ENCODE measurements around the gene CITED2. TPM values are rescaled to one million over a fixed set of nuclear protein-coding genes. Genes with fewer than 3 reads are reported as not detected.
A peak's percentile ranks its signal among the peaks of the same experiment; 100 is the strongest.

The CITED2 gene, protein sequence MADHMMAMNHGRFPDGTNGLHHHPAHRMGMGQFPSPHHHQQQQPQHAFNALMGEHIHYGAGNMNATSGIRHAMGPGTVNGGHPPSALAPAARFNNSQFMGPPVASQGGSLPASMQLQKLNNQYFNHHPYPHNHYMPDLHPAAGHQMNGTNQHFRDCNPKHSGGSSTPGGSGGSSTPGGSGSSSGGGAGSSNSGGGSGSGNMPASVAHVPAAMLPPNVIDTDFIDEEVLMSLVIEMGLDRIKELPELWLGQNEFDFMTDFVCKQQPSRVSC
- total RNA-seq = 100 to 1,000 TPM; 113 to 119 TPM

DNA sequence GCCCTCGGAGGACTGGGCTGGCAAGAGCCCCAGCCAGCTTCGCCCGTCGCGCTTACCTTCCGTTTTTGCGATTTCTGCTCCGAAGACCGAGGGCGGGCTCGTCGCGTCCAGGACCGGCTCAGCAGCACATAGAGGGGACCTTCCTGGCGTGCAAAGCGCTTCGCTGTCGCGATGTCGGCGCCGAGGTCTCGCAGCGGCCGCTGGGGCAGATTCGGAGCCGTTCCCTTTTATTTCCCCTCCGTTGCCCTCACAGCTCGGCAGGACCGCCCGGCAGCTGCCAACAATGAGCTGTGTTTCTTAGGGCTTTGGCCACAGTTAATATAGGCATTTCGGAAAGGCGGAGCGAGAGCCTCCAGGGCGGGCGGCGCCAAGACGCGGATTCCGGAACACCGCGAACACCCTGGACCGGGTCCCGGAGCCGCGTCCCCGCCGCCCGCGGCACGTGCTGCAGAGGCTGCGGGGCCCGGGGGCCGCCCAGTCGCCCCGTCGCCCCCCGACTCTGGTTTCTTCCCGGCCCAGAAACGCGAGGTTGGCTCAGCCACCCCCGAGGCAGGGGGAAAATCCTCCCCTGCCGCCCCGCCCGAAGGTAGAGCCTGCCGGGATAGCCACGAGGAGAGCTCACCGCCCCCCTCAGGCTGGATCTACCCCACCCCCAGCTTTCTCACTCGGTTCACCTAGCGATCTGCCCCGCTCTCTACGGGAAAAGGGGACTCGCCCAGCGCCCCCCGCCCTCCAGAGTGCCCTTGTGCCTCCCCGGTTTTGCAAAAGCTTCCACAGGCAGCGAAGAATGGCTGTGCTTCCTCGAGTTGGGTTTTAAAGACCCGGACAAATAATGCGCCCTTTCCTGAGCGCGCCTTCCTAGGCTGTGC is at the start of gene CITED2:
Gene CITED2, minus strand, starts transcription at position 292 of the 869 bp plus-strand sequence. CDS start 704 bp downstream, outside the sequence.
- intact Hi-C loops (cut with DNase I) = loop anchor here (5.0 to 10.0 kb wide), 5 partner anchors 158 to 1070 kb away; no protein-coding TSS in a partner anchor
- no peaks in the 10 kb centered on the region for H3K27me3 ChIP-seq
- peak within 1 kb of the TSS; percentile 97 for H3K27ac ChIP-seq
- TF ChIP-seq, protein P1, sequence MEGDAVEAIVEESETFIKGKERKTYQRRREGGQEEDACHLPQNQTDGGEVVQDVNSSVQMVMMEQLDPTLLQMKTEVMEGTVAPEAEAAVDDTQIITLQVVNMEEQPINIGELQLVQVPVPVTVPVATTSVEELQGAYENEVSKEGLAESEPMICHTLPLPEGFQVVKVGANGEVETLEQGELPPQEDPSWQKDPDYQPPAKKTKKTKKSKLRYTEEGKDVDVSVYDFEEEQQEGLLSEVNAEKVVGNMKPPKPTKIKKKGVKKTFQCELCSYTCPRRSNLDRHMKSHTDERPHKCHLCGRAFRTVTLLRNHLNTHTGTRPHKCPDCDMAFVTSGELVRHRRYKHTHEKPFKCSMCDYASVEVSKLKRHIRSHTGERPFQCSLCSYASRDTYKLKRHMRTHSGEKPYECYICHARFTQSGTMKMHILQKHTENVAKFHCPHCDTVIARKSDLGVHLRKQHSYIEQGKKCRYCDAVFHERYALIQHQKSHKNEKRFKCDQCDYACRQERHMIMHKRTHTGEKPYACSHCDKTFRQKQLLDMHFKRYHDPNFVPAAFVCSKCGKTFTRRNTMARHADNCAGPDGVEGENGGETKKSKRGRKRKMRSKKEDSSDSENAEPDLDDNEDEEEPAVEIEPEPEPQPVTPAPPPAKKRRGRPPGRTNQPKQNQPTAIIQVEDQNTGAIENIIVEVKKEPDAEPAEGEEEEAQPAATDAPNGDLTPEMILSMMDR (IDR thresholded peaks at IDR 0.05) = no peak
- H3K4me1 ChIP-seq = peaks cover 15% of the 10 kb centered on the region
- H3K9ac ChIP-seq (ENCODE audit: low read depth in 2 of 2, low read length in 2 of 2) = peak within 1 kb of the TSS; percentile 94 to 100
- H3K9me3 ChIP-seq = no peaks in the 10 kb centered on the region
- H3K4me3 ChIP-seq = peak within 1 kb of the TSS; percentile 70
- DNase-seq = peak; percentile 96
- no peaks in the 10 kb centered on the region for H3K36me3 ChIP-seq

DNA sequence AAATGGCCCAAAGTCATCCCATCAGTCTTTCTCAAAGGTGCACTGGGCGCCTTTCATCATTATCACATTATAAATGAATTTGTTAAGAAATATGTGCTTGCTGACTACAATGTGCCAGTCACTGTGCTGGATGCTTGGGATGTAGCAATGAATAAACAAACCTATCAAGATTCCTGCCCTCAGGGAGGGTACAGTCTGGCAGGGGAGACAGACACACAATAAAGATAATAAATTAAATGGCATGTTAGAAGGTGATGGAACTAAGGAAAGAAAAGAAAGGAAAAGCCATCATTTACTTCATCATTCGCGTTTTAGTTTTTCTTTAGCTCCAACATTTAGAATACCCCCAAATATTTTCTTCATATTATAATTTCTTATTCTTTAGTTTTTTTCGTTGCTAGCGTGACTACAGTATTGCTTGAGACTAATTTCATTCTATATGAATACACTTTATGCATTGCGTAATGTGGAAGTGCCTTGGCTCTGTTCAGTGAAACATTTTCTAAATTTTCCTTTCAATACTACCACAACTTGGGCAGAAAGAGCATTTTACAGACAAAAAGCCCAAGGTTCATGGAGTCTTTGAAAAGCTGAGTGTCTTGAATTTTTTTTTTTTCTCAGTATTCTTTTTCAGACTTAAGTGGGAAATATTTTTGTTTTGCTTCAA is 48.7 kb upstream of the CITED2 start:
- no peak overlapping the region for H3K9ac ChIP-seq (ENCODE audit: low read depth in 2 of 2, low read length in 2 of 2)
- intact Hi-C loops (cut with DNase I) = no loop called here
- DNase-seq = no peak
- no peaks in the 10 kb centered on the region for H3K27me3 ChIP-seq
- H3K27ac ChIP-seq = no peak overlapping the region
- H3K36me3 ChIP-seq = no peaks in the 10 kb centered on the region
- H3K4me3 ChIP-seq = no peak overlapping the region
- TF ChIP-seq, protein P1 (IDR thresholded peaks at IDR 0.05) = no peak
- H3K4me1 ChIP-seq = no peaks in the 10 kb centered on the region
- no peaks in the 10 kb centered on the region for H3K9me3 ChIP-seq

DNA sequence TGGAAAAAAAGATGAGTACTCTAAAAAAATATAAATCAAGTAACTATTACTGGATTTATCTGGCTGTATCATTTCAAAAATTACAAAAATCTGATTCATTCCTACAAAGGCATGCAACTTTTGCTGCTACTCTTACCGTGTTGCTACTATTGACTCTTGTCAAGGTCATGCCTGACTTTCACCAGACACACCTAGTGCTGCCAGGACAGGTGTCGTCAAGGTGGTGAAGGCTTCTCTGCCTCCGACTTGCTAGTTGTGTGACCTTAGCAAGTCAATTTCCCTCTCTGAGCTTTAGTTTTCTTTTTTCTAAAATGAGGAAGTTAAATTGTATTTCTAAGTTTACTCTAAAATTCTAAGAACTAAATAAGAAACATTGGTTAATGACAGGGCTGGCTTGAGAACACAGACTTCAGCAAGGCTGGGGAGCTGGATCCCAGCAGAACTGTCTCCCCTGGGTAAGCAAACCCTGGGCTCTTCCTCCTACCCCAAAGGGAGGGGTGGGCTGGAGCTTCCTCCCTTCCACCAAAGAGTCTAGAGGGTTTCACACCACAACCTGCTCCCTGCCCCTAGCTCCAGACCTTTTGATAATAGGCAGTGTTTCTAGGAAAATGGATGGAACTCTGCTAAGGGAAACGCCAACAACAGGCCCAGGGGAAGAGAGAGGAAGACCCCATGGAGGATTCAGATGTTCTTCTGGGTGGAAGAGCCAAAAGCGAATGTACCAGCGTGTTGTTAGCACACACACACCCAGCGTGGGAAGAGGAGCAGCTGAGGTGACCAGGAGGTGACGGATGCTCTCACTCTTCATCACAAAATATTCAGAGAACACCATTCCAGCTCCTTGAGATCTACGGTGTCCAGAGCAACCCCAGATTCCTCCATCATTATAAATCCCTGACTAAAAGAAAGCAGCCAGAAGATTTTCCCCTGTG is 47.9 kb upstream of the CITED2 start:
- peak; percentile 26 for DNase-seq
- TF ChIP-seq, protein P1 (IDR thresholded peaks at IDR 0.05) = no peak
- no peak overlapping the region for H3K27ac ChIP-seq

DNA sequence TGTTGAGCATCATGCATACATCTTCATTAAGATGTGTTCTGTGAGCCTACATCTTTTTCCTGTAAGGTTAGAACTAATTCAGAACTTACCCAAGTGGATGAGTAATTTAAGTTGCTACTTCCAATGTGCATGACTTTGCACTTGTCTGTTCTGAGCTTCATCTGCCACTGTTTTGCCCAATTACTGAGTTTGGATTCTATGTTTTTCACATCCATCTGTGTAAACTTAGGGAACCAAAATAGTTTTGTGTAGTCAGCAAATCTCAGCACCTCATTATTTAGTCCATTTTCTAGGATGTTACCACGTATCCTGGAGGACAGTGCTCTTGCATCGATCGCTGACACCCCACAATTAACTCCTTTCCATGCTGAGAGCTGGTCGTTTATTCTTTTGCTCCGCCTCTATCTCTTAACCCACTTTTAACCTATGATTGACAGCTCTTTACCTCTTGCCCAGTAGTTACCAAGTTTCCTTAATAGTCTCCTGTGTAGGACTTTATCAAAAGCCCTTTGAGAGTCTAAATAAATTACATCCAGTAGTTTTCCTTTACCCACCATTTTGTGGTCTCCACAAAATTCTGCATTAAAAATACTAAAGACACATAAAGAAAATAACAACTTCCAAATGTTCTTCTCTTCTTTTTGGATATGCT is 44.2 kb upstream of the CITED2 start:
- no peaks in the 10 kb centered on the region for H3K9me3 ChIP-seq
- no peak overlapping the region for H3K4me3 ChIP-seq
- H3K36me3 ChIP-seq = no peaks in the 10 kb centered on the region
- TF ChIP-seq, protein P1 (IDR thresholded peaks at IDR 0.05) = no peak
- no peak overlapping the region for H3K27ac ChIP-seq
- no peak overlapping the region for H3K9ac ChIP-seq (ENCODE audit: low read depth in 2 of 2, low read length in 2 of 2)
- no peak for DNase-seq
- intact Hi-C loops (cut with DNase I) = no loop called here
- no peaks in the 10 kb centered on the region for H3K4me1 ChIP-seq
- H3K27me3 ChIP-seq = no peaks in the 10 kb centered on the region

More for the DNA sequence above, 47.9 kb upstream of the CITED2 start:
- intact Hi-C loops (cut with DNase I) = no loop called here
- H3K36me3 ChIP-seq = no peaks in the 10 kb centered on the region
- no peaks in the 10 kb centered on the region for H3K27me3 ChIP-seq
- H3K9me3 ChIP-seq = no peaks in the 10 kb centered on the region
- no peak overlapping the region for H3K9ac ChIP-seq (ENCODE audit: low read depth in 2 of 2, low read length in 2 of 2)
- H3K4me1 ChIP-seq = no peaks in the 10 kb centered on the region
- H3K4me3 ChIP-seq = no peak overlapping the region

Data from colonic mucosa (tissue), 4 donors.